A549 (cell line): ENCODE results near the gene DOCK7. TPM values are rescaled to one million over a fixed set of nuclear protein-coding genes. Genes with fewer than 3 reads are reported as not detected.
"Not testable (repeated sequence)": the region's sequence is repeated elsewhere in the genome, so short reads cannot be mapped to it uniquely, and the experiment has no call there.

ENCODE experiments used
- ATAC-seq, 2 experiments: fragments of 200-7000 bp in 1 of 2; fragments of >200 bp in 1 of 2; cut with Nextera tagmentation in 1 of 2; cut with Tn5 transposase in 1 of 2; 3 replicates each; pipeline versions ENCODE4 v1.8.0 to v1.9.1; 2018 to 2020; ENCODE audit warnings: mild to moderate bottlenecking in 1 of 2, moderate library complexity in 1 of 2
- CTCF ChIA-PET: fragments of 300-600 bp; sonication (Branson Sonifier 250); formaldehyde crosslinking; extraction: SDS; loops from one replicate; lab custom pipeline; 2021; ENCODE audit warnings: antibody characterized with exemption, inconsistent platforms; lab: Yijun Ruan, JAX
- POLR2A ChIA-PET: fragments of 350-600 bp; formaldehyde crosslinking; extraction: SDS; loops from one replicate; lab custom pipeline; 2021; ENCODE audit warnings: antibody characterized with exemption, inconsistent platforms; lab: Yijun Ruan, JAX
- DNase-seq, 2 experiments: peaks; one replicate each; pipeline versions ENCODE4 v3.0.0 to v3.0.0-alpha.2; 2011 to 2016; ENCODE audit warnings: low read depth in 1 of 2, low spot score in 1 of 2
- FAIRE-seq: peaks from 2 replicates; lab custom pipeline; 2011; peaks lifted over from hg19 to GRCh38; lab: Jason Lieb, UNC
- H3K27ac ChIP-seq, 2 experiments: fragments of >200 bp; sonication (Bioruptor Twin); formaldehyde crosslinking; 3 replicates each; pipeline ENCODE4 v1.5.1; 2016 to 2017
- H3K4me1 ChIP-seq: fragments of >200 bp; sonication (Bioruptor Twin); formaldehyde crosslinking; 3 replicates; pipeline ENCODE4 v1.6.1; 2016
- H3K4me2 ChIP-seq: fragments of >200 bp; sonication (Bioruptor Twin); formaldehyde crosslinking; 3 replicates; pipeline ENCODE4 v1.6.1; 2016
- H3K4me3 ChIP-seq: fragments of >200 bp; sonication (Bioruptor Twin); formaldehyde crosslinking; 3 replicates; pipeline ENCODE4 v1.5.1; 2016
- H3K9me3 ChIP-seq: fragments of >200 bp; sonication (Bioruptor Twin); formaldehyde crosslinking; 3 replicates; pipeline ENCODE4 v1.6.1; 2016
- BCL3 ChIP-seq: fragments of >200 bp; sonication (Bioruptor Twin); formaldehyde crosslinking; IDR thresholded peaks from 3 replicates; pipeline ENCODE4 v1.6.1; 2016
- BHLHE40 ChIP-seq: IDR thresholded peaks from 2 replicates; pipeline ENCODE4 v1.6.1; 2012; ENCODE audit warnings: low read depth, low read length, inconsistent platforms
- CBX2 ChIP-seq: fragments of 200-600 bp; sonication (generic); IDR thresholded peaks from 2 replicates; pipeline ENCODE4 v1.6.1; 2016; ENCODE audit warnings: low read depth, mild to moderate bottlenecking, borderline replicate concordance
- CBX8 ChIP-seq: fragments of 200-600 bp; sonication (generic); IDR thresholded peaks from 2 replicates; pipeline ENCODE4 v1.6.1; 2016
- CEBPB ChIP-seq, 2 experiments: fragments of >200 bp in 1 of 2; sonication (Bioruptor Twin) in 1 of 2; formaldehyde crosslinking in 1 of 2; IDR thresholded peaks; 2 replicates each; pipeline ENCODE4 v1.6.1; 2012 to 2016
- ELK1 ChIP-seq: fragments of 150-350 bp; IDR thresholded peaks from 2 replicates; pipeline ENCODE4 v1.6.1; 2014; ENCODE audit warnings: low read depth, mild to moderate bottlenecking, low read length
- FOSL2 ChIP-seq, 2 experiments: fragments of 450-650 bp in 1 of 2; fragments of >200 bp in 1 of 2; sonication (Bioruptor Twin) in 1 of 2; formaldehyde crosslinking; IDR thresholded peaks; 2 replicates each; pipeline versions ENCODE4 v1.5.0 to v1.6.1; 2016 to 2020; ENCODE audit warnings: mild to moderate bottlenecking in 1 of 2, moderate library complexity in 1 of 2
- FOXS1 ChIP-seq: fragments of 250-450 bp; sonication (Bioruptor Pico); IDR thresholded peaks from 2 replicates; pipeline ENCODE4 v1.5.0; 2020; ENCODE audit warnings: mild to moderate bottlenecking, moderate library complexity
- HDAC2 ChIP-seq: fragments of 200-600 bp; sonication (generic); IDR thresholded peaks from 2 replicates; pipeline ENCODE4 v1.6.1; 2016
- HEYL ChIP-seq: fragments of 250-450 bp; sonication (Bioruptor Pico); IDR thresholded peaks from 2 replicates; pipeline ENCODE4 v1.8.0; 2021; ENCODE audit warnings: mild to moderate bottlenecking, moderate library complexity
- HOXB5 ChIP-seq: fragments of 250-450 bp; sonication (Bioruptor Pico); IDR thresholded peaks from 2 replicates; pipeline ENCODE4 v1.5.0; 2020; ENCODE audit warnings: mild to moderate bottlenecking, moderate library complexity
- JUN ChIP-seq, 2 experiments: fragments of >200 bp; sonication (Bioruptor Twin); formaldehyde crosslinking; IDR thresholded peaks; 2 replicates in 1 of 2; 3 replicates in 1 of 2; pipeline ENCODE4 v1.6.1; 2016 to 2017
- KDM5A ChIP-seq: fragments of 200-600 bp; sonication (generic); IDR thresholded peaks from 2 replicates; pipeline ENCODE4 v1.6.1; 2016; ENCODE audit warnings: antibody characterized with exemption, mild to moderate bottlenecking
- MAFK ChIP-seq: fragments of 450-650 bp; IDR thresholded peaks from 2 replicates; pipeline ENCODE4 v1.6.1; 2014; ENCODE audit not compliant: partially characterized antibody
- MYC ChIP-seq: IDR thresholded peaks from 2 replicates; pipeline ENCODE4 v1.6.1; 2012; ENCODE audit warnings: mild to moderate bottlenecking, inconsistent platforms, low read length, improper control_type of control experiment, borderline replicate concordance
- RAD21 ChIP-seq, 2 experiments: fragments of >200 bp in 1 of 2; sonication (Bioruptor Twin) in 1 of 2; formaldehyde crosslinking in 1 of 2; IDR thresholded peaks in 1 of 2; conservative IDR thresholded peaks in 1 of 2; 2 replicates in 1 of 2; 3 replicates in 1 of 2; pipeline ENCODE4 v1.6.1; 2012 to 2018; ENCODE audit warnings: inconsistent platforms in 1 of 2
- RCOR1 ChIP-seq: fragments of 150-350 bp; IDR thresholded peaks from 2 replicates; pipeline ENCODE4 v1.6.1; 2014; ENCODE audit warnings: antibody characterized with exemption, low read length, low read depth
- REST ChIP-seq: fragments of 200-600 bp; sonication (generic); IDR thresholded peaks from 2 replicates; pipeline ENCODE4 v1.6.1; 2016; ENCODE audit warnings: antibody characterized with exemption, mild to moderate bottlenecking, moderate library complexity
- RNF2 ChIP-seq: fragments of 200-600 bp; sonication (generic); IDR thresholded peaks from 2 replicates; pipeline ENCODE4 v1.6.1; 2016; ENCODE audit warnings: low read depth, mild to moderate bottlenecking, antibody characterized with exemption, moderate library complexity, borderline replicate concordance
- TP53 ChIP-seq: fragments of 250-450 bp; sonication (Bioruptor Pico); IDR thresholded peaks from 2 replicates; pipeline ENCODE4 v1.5.0; 2021; ENCODE audit warnings: mild to moderate bottlenecking, moderate library complexity
- ZNF302 ChIP-seq: fragments of 250-450 bp; sonication (Bioruptor Pico); IDR thresholded peaks from 2 replicates; pipeline ENCODE4 v1.9.0; 2021; ENCODE audit warnings: inconsistent platforms, mild to moderate bottlenecking, moderate library complexity
- WGBS: methylation state at CpG from one replicate; pipeline ENCODE4 v1.1.6; 2017; ENCODE audit errors: missing lambda C conversion rate; 5-methylcytosine and 5-hydroxymethylcytosine counted together
- polyA plus RNA-seq, 4 experiments: library from polyadenylated mRNA; depleted of rRNA in 3 of 4; stranded (reverse); fragments of >200 nt; fragmentation: RNase III in 1 of 4; extraction: RNeasy Plus Mini Kit Qiagen cat#74134 plus additional on column Dnase treatment in 1 of 4; gene quantifications; 2 replicates in 3 of 4; 3 replicates in 1 of 4; pipeline ENCODE4 v1.2.3, GENCODE V29; 2011 to 2017
- TF ChIP-seq, protein P1 (sequence below): fragments of >200 bp; sonication (Bioruptor Twin); formaldehyde crosslinking; IDR thresholded peaks from 2 replicates; pipeline ENCODE4 v1.6.1; 2016
- TF ChIP-seq, protein P2 (sequence below): fragments of 250-450 bp; sonication (Bioruptor Pico); IDR thresholded peaks from 2 replicates; pipeline ENCODE4 v1.5.0; 2021; ENCODE audit warnings: mild to moderate bottlenecking, moderate library complexity, borderline replicate concordance

Gene DOCK7
- polyA plus RNA-seq, 2 of the 4 experiments (the other 2 are of a cell fraction), result 25.5 to 33.3 TPM

DNA sequence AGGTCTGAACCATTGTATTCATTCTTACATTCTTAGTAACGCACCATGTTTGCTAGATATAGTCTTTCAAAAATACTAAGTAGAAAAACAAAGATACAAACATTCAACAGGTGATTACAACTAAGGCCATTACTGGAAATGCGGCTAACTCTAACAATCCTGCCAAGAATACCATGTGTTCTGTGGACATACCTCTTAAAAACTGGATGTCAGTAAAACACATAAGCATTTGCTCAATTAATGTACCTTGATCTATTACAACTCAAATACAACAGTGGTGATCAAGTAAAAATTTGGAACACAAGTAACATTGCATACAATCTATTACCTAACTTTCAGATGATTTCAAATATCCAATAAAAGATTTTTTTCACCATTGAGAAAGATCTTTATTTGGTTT is 75.4 kb downstream of the DOCK7 start:
- TF ChIP-seq MAFK (no peak), CBX8 (no peak), RCOR1 (no peak)

DNA sequence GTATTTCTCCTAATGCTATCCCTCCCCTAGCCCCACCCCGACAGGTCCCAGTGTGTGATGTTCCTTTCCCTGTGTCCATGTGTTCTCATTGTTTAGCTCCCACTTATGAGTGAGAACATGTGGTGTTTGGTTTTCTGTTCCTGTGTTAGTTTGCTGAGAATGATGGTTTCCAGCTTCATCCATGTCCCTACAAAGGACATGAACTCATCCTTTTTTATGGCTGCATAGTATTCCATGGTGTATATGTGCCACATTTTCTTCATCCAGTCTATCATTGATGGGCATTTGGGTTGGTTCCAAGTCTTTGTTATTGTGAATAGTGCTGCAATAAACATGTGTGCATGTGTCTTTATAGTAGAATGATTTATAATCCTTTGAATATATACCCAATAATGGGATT is 77.6 kb downstream of the DOCK7 start:
- FAIRE-seq, H3K4me3 ChIP-seq, H3K9me3 ChIP-seq, ATAC-seq, H3K4me2 ChIP-seq, DNase-seq, POLR2A ChIA-PET, H3K27ac ChIP-seq: not testable (repeated sequence)
- H3K4me1 ChIP-seq, result peaks cover 22% of the 10 kb centered on the region; the same call in 2 of the 3 replicates
- WGBS, result 75% methylated on average over 1 of the region's 1 CpG
- CTCF ChIA-PET, result interaction anchor here (1.1 kb wide), 1 partner anchor 15 kb away, joined by 3 read pairs; no protein-coding TSS in a partner anchor

More for the DNA sequence above, 75.4 kb downstream of the DOCK7 start:
- Histone ChIP-seq H3K9me3 (no peaks in the 10 kb centered on the region), H3K4me2 (no peak overlapping the region), H3K4me1 (peaks cover 22% of the 10 kb centered on the region; the same call in 2 of the 3 replicates), H3K4me3 (no peak overlapping the region), H3K27ac (no peak overlapping the region)
- WGBS, result 91% methylated on average over 2 of the region's 2 CpGs
- ATAC-seq, result no peak
- DNase-seq, result no peak
- CTCF ChIA-PET, result no interaction called here
- POLR2A ChIA-PET, result no interaction called here
- FAIRE-seq, result no peak

DNA sequence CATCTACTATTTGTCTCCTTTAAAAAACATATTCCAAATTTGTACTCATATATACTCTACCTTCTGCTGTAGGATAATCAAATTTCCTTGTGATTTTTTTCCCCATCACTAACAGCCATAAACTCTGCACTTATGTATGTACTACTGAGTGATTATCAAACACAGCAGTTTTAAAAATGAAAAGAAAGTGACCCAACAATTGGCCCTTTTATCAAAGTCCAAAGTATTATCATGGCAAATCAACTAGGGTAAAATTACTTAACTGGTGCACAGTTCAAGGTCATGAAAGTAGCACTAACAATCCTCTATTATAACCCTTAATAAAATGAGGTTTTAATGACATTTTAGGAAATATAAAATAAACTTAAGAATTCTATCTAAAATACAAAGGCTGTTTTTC is 79.3 kb downstream of the DOCK7 start:
- FAIRE-seq (no peak), ATAC-seq (no peak), DNase-seq (no peak)
- TF ChIP-seq RNF2 (no peak), ELK1 (no peak), HOXB5 (no peak), CBX2 (no peak), HDAC2 (no peak), HEYL (CRISPR knock-in tag) (no peak), JUN (IDR thresholded peaks at IDR 0.05) (no peak), ZNF302 (no peak), FOSL2 (IDR thresholded peaks at IDR 0.05) (no peak), FOSL2 (CRISPR knock-in tag; IDR thresholded peaks at IDR 0.05) (no peak), KDM5A (no peak), TP53 (CRISPR knock-in tag) (no peak), BHLHE40 (no peak), RAD21 (conservative IDR thresholded peaks at IDR 0.05 in 1 of 2, IDR thresholded peaks at IDR 0.05 in 1 of 2) (no peak), BCL3 (no peak), MYC (no peak)
- TF ChIP-seq, protein P1, sequence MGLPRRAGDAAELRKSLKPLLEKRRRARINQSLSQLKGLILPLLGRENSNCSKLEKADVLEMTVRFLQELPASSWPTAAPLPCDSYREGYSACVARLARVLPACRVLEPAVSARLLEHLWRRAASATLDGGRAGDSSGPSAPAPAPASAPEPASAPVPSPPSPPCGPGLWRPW, result no peak
- ChIA-PET CTCF (no interaction called here), POLR2A (no interaction called here)
- no peak overlapping the region for H3K4me3 ChIP-seq
- H3K27ac ChIP-seq, result no peak overlapping the region
- peaks cover 12% of the 10 kb centered on the region; the same call in 2 of the 3 replicates for H3K4me1 ChIP-seq
- H3K4me2 ChIP-seq, result no peak overlapping the region
- no peaks in the 10 kb centered on the region for H3K9me3 ChIP-seq

- no peak for ATAC-seq
- POLR2A ChIA-PET, result no interaction called here
- WGBS, result 92% methylated on average over 2 of the region's 2 CpGs
Observed at GRCh38 chr1:62601457-62601856, 86.7 kb downstream of the DOCK7 start.

More at GRCh38 chr1:62601457-62601856, 86.7 kb downstream of the DOCK7 start:
- Histone ChIP-seq H3K4me2 (no peak overlapping the region), H3K4me1 (no peaks in the 10 kb centered on the region), H3K9me3 (no peaks in the 10 kb centered on the region), H3K4me3 (no peak overlapping the region), H3K27ac (no peak overlapping the region)
- TF ChIP-seq FOXS1 (CRISPR knock-in tag), result no peak
- no peak for TF ChIP-seq REST
- TF ChIP-seq, protein P2, sequence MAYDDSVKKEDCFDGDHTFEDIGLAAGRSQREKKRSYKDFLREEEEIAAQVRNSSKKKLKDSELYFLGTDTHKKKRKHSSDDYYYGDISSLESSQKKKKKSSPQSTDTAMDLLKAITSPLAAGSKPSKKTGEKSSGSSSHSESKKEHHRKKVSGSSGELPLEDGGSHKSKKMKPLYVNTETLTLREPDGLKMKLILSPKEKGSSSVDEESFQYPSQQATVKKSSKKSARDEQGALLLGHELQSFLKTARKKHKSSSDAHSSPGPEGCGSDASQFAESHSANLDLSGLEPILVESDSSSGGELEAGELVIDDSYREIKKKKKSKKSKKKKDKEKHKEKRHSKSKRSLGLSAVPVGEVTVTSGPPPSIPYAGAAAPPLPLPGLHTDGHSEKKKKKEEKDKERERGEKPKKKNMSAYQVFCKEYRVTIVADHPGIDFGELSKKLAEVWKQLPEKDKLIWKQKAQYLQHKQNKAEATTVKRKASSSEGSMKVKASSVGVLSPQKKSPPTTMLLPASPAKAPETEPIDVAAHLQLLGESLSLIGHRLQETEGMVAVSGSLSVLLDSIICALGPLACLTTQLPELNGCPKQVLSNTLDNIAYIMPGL (CRISPR knock-in tag), result no peak
- TF ChIP-seq CEBPB (IDR thresholded peaks at IDR 0.05), result no peak
- TF ChIP-seq KDM5A, result no peak
- TF ChIP-seq HEYL (CRISPR knock-in tag), result no peak
- no peak for TF ChIP-seq CBX8
- DNase-seq (no peak), FAIRE-seq (no peak)
- CTCF ChIA-PET, result no interaction called here
